HepG2 (cell line): Measurements from ENCODE around the gene BRAP. TPM values are rescaled to one million over a fixed set of nuclear protein-coding genes. Genes with fewer than 3 reads are reported as not detected.
A peak's percentile ranks its signal among the peaks of the same experiment; 100 is the strongest.

Experiments used
- BCLAF1 ChIP-seq: fragments of 450-650 bp; IDR thresholded peaks from 2 replicates; pipeline ENCODE4 v1.6.1; 2017; ENCODE audit warnings: mild to moderate bottlenecking
- ESRRA ChIP-seq: sonication (generic); formaldehyde crosslinking; IDR thresholded peaks from 2 replicates; pipeline ENCODE4 v1.5.1; 2020; ENCODE audit warnings: mild to moderate bottlenecking, low read depth, missing genetic modification reagents
- MEIS2 ChIP-seq: sonication (generic); formaldehyde crosslinking; IDR thresholded peaks from 2 replicates; pipeline ENCODE4 v1.9.0; 2021; ENCODE audit warnings: mild to moderate bottlenecking, missing genetic modification reagents
- MLLT10 ChIP-seq: sonication (generic); formaldehyde crosslinking; IDR thresholded peaks from 2 replicates; pipeline ENCODE4 v1.4.0; 2020; ENCODE audit warnings: missing genetic modification reagents
- MXD4 ChIP-seq: IDR thresholded peaks from 2 replicates; pipeline ENCODE4 v1.6.1; 2016; ENCODE audit warnings: mild to moderate bottlenecking, missing biosample characterization, missing genetic modification reagents
- PAX8 ChIP-seq: sonication (generic); formaldehyde crosslinking; IDR thresholded peaks from 2 replicates; pipeline ENCODE4 v1.8.0; 2022; ENCODE audit warnings: mild to moderate bottlenecking, missing genetic modification reagents, borderline replicate concordance
- PITX1 ChIP-seq: sonication (generic); formaldehyde crosslinking; IDR thresholded peaks from 2 replicates; pipeline ENCODE4 v1.5.1; 2020; ENCODE audit warnings: mild to moderate bottlenecking, missing genetic modification reagents
- SAFB2 ChIP-seq: sonication (generic); formaldehyde crosslinking; IDR thresholded peaks from 2 replicates; pipeline ENCODE4 v1.5.1; 2020; ENCODE audit warnings: missing genetic modification reagents, low read depth, mild to moderate bottlenecking, borderline replicate concordance
- SMARCC2 ChIP-seq: fragments of 450-650 bp; IDR thresholded peaks from 2 replicates; pipeline ENCODE4 v1.6.1; 2017; ENCODE audit warnings: antibody characterized with exemption, mild to moderate bottlenecking
- SNAPC4 ChIP-seq: sonication (generic); formaldehyde crosslinking; IDR thresholded peaks from 2 replicates; pipeline ENCODE4 v1.4.0; 2020; ENCODE audit warnings: mild to moderate bottlenecking, missing genetic modification reagents
- ZHX2 ChIP-seq, 2 experiments: sonication (generic) in 1 of 2; formaldehyde crosslinking in 1 of 2; IDR thresholded peaks; 2 replicates each; pipeline versions ENCODE4 v1.6.1 to v1.9.0; 2014 to 2022; ENCODE audit warnings: antibody characterized with exemption in 1 of 2, borderline replicate concordance in 1 of 2, inconsistent platforms in 1 of 2, low read depth in 1 of 2, missing genetic modification reagents in 1 of 2
- ZNF441 ChIP-seq: sonication (generic); formaldehyde crosslinking; IDR thresholded peaks from 2 replicates; pipeline ENCODE4 v1.7.0; 2021; ENCODE audit warnings: missing genetic modification reagents, borderline replicate concordance
- ZNF782 ChIP-seq: sonication (generic); formaldehyde crosslinking; IDR thresholded peaks from 2 replicates; pipeline ENCODE4 v1.4.0; 2020; ENCODE audit warnings: missing genetic modification reagents, mild to moderate bottlenecking, borderline replicate concordance
- ZZZ3 ChIP-seq: sonication (generic); formaldehyde crosslinking; IDR thresholded peaks from 2 replicates; pipeline ENCODE4 v1.4.0; 2020; ENCODE audit warnings: missing genetic modification reagents, mild to moderate bottlenecking, borderline replicate concordance
- polyA plus RNA-seq, 8 experiments: library from polyadenylated mRNA; depleted of rRNA in 3 of 8; stranded (reverse) in 7 of 8; unstranded in 1 of 8; fragments of >200 nt; fragmentation: Illumina TruSeq in 4 of 8; extraction: Trizol in 4 of 8; gene quantifications; 2 replicates each; pipeline versions ENCODE4 v1.2.1 to v1.2.3, GENCODE V29; 2011 to 2016; ENCODE audit warnings: low read depth in 4 of 8, missing spikeins in 1 of 8, mixed read lengths in 1 of 8; ENCODE audit not compliant: insufficient read depth in 1 of 8
- total RNA-seq, 5 experiments: library from RNA; depleted of rRNA; stranded (reverse); fragments of >200 nt; fragmentation: Illumina TruSeq; extraction: Trizol; gene quantifications; 2 replicates each; pipeline ENCODE4 v1.2.3, GENCODE V29; 2016; ENCODE audit warnings: low read depth in 1 of 5

BRAP gene
- total and polyA plus RNA-seq, 2 of the 13 experiments (the other 11 are each of a cell fraction or from before 2014, with no cell fraction given) = 8.1 to 15.4 TPM

- TF ChIP-seq ZNF782 (no peak), MXD4 (CRISPR knock-in tag) (peak; percentile 75; the same call in 1 of the 2 replicates), ZZZ3 (CRISPR knock-in tag) (no peak), MLLT10 (CRISPR knock-in tag) (no peak), ZNF441 (CRISPR knock-in tag) (peak; percentile 72; the same call in 1 of the 2 replicates), PAX8 (CRISPR knock-in tag) (peak; percentile 32; the same call in 1 of the 2 replicates), BCLAF1 (no peak), ESRRA (no peak), PITX1 (peak; percentile 42; the same call in 1 of the 2 replicates), SNAPC4 (CRISPR knock-in tag) (no peak), SAFB2 (0 out of 2 replicates have a peak, but pooled peaks have one; percentile 28), SMARCC2 (no peak), MEIS2 (peak; percentile 47), ZHX2 (IDR thresholded peaks at IDR 0.05; ENCODE audit: low read depth) (no peak), ZHX2 (CRISPR knock-in tag; IDR thresholded peaks at IDR 0.05; ENCODE audit: borderline replicate concordance) (no peak)
Observed at GRCh38 chr12:111685811-111686573, at the start of gene BRAP, which contains the start of gene ACAD10 (continued).
